Neutrophil (primary cell): Measurements from ENCODE around the gene KRTAP10-1.
"Not testable (repeated sequence)": the region's sequence is repeated elsewhere in the genome, so short reads cannot be mapped to it uniquely, and the experiment has no call there.

ENCODE experiments used
- H3K27ac ChIP-seq: fragments of 200-600 bp; sonication (generic); 2 replicates; pipeline ENCODE4 v1.5.1; 2016; ENCODE audit warnings: mild to moderate bottlenecking, moderate library complexity
- H3K27me3 ChIP-seq: fragments of 200-600 bp; sonication (generic); 2 replicates; pipeline ENCODE4 v1.6.0; 2016; ENCODE audit warnings: mild to moderate bottlenecking
- H3K36me3 ChIP-seq: fragments of 200-600 bp; sonication (generic); 2 replicates; pipeline ENCODE4 v1.5.1; 2017
- H3K4me1 ChIP-seq, 2 experiments: fragments of 200-600 bp in 1 of 2; sonication (generic) in 1 of 2; 1 replicate in 1 of 2; 2 replicates in 1 of 2; pipeline versions ENCODE4 v1.5.1 to v1.6.1; 2013 to 2016; ENCODE audit warnings: low read depth in 1 of 2, low read length in 1 of 2, mild to moderate bottlenecking in 1 of 2, moderate library complexity in 1 of 2; ENCODE audit not compliant: control insufficient read depth in 1 of 2, insufficient read depth in 1 of 2
- H3K4me3 ChIP-seq, 2 experiments: fragments of 200-600 bp in 1 of 2; sonication (generic) in 1 of 2; 1 replicate in 1 of 2; 2 replicates in 1 of 2; pipeline ENCODE4 v1.5.1; 2013 to 2016; ENCODE audit warnings: low read depth in 1 of 2, low read length in 1 of 2, mild to moderate bottlenecking in 1 of 2, moderate library complexity in 1 of 2
- H3K9me3 ChIP-seq: fragments of 200-600 bp; sonication (generic); 2 replicates; pipeline ENCODE4 v1.5.1; 2016
- CTCF ChIP-seq: fragments of 200-600 bp; sonication (generic); IDR thresholded peaks from 2 replicates; pipeline ENCODE4 v1.5.1; 2016; ENCODE audit warnings: antibody characterized with exemption

The KRTAP10-1 gene

GRCh38 chr21:44508426-44508710, 31.6 kb downstream of the KRTAP10-1 start:
- Histone ChIP-seq H3K4me1 (peaks cover 9 to 37% of the 10 kb centered on the region in 2 experiments), H3K27me3 (peaks cover 40% of the 10 kb centered on the region), H3K4me3 (no peak overlapping the region), H3K36me3 (no peaks in the 10 kb centered on the region), H3K27ac (no peak overlapping the region), H3K9me3 (no peaks in the 10 kb centered on the region)
- no peak for TF ChIP-seq CTCF

DNA sequence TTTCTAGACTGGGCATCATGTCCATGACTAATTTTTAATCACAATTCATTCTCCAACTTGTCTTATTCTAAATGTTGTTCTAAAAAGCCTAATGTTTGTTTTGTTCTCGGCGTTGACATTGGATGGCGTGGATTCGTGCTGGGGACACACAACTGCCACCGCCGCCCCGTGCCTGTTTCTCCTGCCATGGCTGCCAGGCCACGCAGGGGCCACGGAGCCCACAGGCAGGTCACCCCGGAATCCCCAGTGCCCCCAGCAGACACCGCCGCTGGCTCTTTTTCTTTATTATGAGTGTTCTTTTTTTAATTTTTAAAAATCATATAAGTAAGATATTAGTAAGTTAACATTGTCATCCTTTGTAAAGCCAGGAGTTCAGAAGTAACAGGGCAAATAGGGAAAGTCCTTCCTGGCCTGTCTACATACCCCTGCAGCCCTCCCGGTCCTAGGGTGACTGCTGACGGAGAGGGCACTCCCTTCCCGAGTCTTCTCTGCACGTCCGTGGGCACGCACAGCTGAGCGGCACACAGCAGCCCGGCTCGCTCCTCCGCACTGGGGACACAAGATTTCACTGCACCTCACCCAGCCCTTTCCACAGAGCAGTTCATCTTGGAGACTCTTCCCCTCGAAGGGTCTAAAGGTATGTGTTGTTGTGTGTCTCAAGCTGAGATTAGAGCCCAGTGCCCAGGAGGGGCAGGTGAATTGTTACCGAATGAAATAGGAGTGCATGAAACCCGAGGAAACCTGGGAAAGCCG, 32.1 kb downstream of the KRTAP10-1 start:
- peaks cover 9 to 37% of the 10 kb centered on the region in 2 experiments for H3K4me1 ChIP-seq
- TF ChIP-seq CTCF, result no peak
- H3K36me3 ChIP-seq, result no peaks in the 10 kb centered on the region
- no peaks in the 10 kb centered on the region for H3K9me3 ChIP-seq
- peaks cover 43% of the 10 kb centered on the region for H3K27me3 ChIP-seq
- H3K4me3 ChIP-seq, result no peak overlapping the region
- H3K27ac ChIP-seq, result no peak overlapping the region

DNA sequence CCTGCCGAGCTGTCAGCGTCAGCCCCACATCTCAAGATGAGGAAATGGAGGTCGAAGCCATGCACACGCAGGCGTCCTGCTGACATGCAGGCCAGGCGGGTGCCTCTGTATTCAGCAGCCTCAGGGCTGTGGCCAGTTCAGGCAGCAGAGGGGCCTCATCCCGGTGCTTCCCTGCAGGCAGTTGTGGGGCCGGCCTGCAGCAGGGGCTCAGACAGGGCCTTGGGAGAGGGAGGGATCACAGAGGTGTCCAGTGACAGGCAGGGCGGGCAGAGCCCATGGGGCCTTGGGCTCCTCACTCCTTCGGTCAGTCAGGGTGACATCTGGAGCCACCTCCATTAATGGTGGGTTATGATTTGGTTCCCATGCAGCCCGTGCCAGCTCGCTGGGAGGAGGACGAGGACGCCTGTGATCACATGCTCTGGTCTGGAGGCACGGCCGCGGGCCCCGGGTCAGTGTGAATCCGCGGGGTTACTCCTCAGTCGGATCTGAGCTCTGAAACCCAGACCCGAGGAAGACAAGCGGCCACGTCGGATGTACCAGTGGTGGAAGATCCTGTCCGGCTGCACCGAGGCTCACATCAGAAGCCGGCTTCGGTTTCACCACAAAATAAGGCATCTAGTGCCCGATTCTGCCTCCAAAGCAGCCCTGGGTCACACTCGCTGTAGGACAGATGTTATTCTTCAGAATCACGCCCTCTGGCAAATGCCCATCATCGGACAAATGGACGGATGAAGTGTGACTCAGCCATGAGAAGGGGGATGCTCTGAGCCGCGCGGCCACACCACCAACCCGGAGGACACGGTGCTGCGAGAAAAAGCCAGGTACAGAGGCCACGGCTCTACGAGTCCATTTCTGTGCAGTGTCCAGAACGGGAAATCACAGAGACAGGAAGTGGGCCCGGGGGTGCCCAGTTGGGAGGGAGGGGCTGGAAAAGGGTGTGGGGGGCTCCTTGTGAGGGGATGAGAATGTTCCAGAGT, 33.4 kb downstream of the KRTAP10-1 start:
- H3K4me3 ChIP-seq, result no peak overlapping the region
- H3K27ac ChIP-seq, result no peak overlapping the region
- peaks cover 9 to 32% of the 10 kb centered on the region in 2 experiments for H3K4me1 ChIP-seq
- TF ChIP-seq CTCF, result no peak
- no peaks in the 10 kb centered on the region for H3K36me3 ChIP-seq
- peaks cover 45% of the 10 kb centered on the region for H3K27me3 ChIP-seq
- no peaks in the 10 kb centered on the region for H3K9me3 ChIP-seq

GRCh38 chr21:44505673-44506278, 34.2 kb downstream of the KRTAP10-1 start:
- H3K4me1 ChIP-seq, result peaks cover 3 to 24% of the 10 kb centered on the region in 2 experiments
- H3K27me3 ChIP-seq, result peaks cover 39% of the 10 kb centered on the region
- no peak overlapping the region for H3K27ac ChIP-seq
- no peaks in the 10 kb centered on the region for H3K9me3 ChIP-seq
- TF ChIP-seq CTCF, result no peak
- H3K36me3 ChIP-seq, result no peaks in the 10 kb centered on the region
- no peak overlapping the region for H3K4me3 ChIP-seq

DNA sequence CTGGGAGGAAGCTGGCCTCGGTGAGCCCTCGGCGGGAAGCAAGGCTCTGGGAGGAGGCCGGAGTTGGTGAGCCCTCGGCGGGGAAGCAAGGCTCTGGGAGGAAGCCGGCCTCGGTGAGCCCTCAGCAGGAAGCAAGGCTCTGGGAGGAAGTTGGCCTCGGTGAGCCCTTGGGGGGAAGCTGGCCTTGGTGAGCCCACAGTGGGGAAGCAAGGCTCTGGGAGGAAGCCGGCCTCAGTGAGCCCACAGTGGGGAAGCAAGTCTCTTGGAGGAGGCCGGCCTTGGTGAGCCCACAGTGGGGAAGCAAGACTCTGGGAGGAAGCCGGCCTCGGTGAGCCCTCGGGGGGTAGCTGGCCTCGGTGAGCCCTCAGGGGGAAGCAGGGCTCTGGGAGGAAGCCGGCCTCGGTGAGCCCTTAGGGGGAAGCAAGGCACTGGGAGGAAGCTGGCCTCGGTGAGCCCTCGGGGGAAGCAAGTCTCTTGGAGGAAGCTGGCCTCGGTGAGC, 36.0 kb downstream of the KRTAP10-1 start:
- no peaks in the 10 kb centered on the region for H3K9me3 ChIP-seq
- H3K4me1 ChIP-seq, result peaks cover 3 to 15% of the 10 kb centered on the region in 2 experiments
- peak overlapping the region; percentile 68 for H3K27ac ChIP-seq
- H3K27me3 ChIP-seq, result peaks cover 27% of the 10 kb centered on the region
- no peak overlapping the region for H3K4me3 ChIP-seq
- no peaks in the 10 kb centered on the region for H3K36me3 ChIP-seq
- no peak for TF ChIP-seq CTCF

GRCh38 chr21:44503006-44503889, 36.7 kb downstream of the KRTAP10-1 start:
- not testable (repeated sequence) for H3K36me3 ChIP-seq, H3K9me3 ChIP-seq, H3K4me3 ChIP-seq
- Histone ChIP-seq H3K27me3 (peaks cover 21% of the 10 kb centered on the region), H3K27ac (peak overlapping the region; percentile 68), H3K4me1 (peaks cover 3 to 15% of the 10 kb centered on the region in 2 experiments)
